ENCODE data around the gene FAF1.

DNA sequence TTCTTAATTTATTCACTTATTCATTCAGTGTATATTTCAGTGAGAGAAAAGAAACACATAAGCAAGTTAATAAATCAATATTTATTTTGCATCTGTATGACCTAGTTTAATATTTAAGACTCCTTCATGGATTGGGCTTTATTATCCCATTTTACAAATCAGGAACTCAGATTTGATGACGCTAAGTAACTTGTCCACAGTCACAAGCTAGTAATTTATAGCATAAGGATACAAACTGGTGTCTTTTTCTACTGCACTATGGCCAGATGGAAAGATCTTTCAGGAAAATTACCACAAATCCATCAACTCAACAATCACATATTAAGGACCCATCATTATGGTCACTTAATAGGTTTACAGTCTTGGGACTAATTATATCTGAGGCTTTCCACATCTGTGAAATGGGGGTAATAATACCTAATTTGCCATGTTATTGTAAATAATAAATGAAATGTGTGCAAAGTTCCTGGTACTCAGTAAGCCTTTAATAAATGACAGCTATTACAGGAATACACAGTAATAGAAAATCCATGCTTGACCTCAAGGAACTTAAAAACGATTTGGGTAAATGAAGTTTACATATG is 23.2 kb upstream of the FAF1 start:
- TF ChIP-seq CTCF (IDR thresholded peaks at IDR 0.05) (no peak), POLR2A (IDR thresholded peaks at IDR 0.05) (no peak)

Measured in lower leg skin (tissue), 3 donors.